VCaP (cell line): ENCODE results near the gene TLE1.

Source experiments
- H3K27ac ChIP-seq: fragments of 450-650 bp; 2 replicates; pipeline ENCODE4 v1.5.1; 2017
- CTCF ChIP-seq: fragments of 450-650 bp; conservative IDR thresholded peaks from 2 replicates; pipeline ENCODE4 v1.5.1; 2017; ENCODE audit warnings: mild to moderate bottlenecking, moderate library complexity

Gene TLE1

GRCh38 chr9:81578606-81579005 is 110.7 kb downstream of the TLE1 start:
- no peak overlapping the region for H3K27ac ChIP-seq
- no peak for TF ChIP-seq CTCF

- H3K27ac ChIP-seq, result no peak overlapping the region
- TF ChIP-seq CTCF, result no peak
Observed at GRCh38 chr9:81575956-81576355, 113.4 kb downstream of the TLE1 start.

GRCh38 chr9:81574405-81574804 is 114.9 kb downstream of the TLE1 start:
- no peak for TF ChIP-seq CTCF
- H3K27ac ChIP-seq, result no peak overlapping the region

- TF ChIP-seq CTCF, result no peak
Observed at GRCh38 chr9:81573415-81574321, 115.7 kb downstream of the TLE1 start.

GRCh38 chr9:81570083-81570482 is 119.3 kb downstream of the TLE1 start:
- no peak for TF ChIP-seq CTCF
- no peak overlapping the region for H3K27ac ChIP-seq

More at GRCh38 chr9:81573415-81574321, 115.7 kb downstream of the TLE1 start:
- H3K27ac ChIP-seq, result no peak overlapping the region

GRCh38 chr9:81566074-81566698 is 123.2 kb downstream of the TLE1 start:
- TF ChIP-seq CTCF, result no peak
- no peak overlapping the region for H3K27ac ChIP-seq

DNA sequence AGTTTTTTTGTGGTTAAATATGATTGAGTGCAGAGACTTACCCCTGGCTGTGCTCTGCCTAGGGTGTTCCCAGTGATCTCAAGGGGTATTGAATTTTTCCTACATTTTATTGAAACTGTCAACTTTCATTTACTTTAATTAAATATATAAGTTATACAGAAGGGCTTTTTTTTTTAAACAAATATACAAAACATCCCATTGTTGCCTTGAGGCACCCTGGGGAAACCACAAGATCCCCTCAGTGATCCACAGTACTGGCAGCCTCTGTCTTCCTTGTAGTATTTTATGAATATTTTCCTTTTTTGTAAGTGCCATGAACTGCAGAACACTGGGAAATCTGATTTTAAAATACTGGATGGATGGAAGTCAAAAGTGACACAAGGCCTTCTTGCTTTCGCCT is 123.7 kb downstream of the TLE1 start:
- no peak overlapping the region for H3K27ac ChIP-seq
- TF ChIP-seq CTCF, result no peak
